HepG2 (cell line): Measurements from ENCODE around the gene ALLC. TPM values are rescaled to one million over a fixed set of nuclear protein-coding genes. Genes with fewer than 3 reads are reported as not detected.
A peak's percentile ranks its signal among the peaks of the same experiment; 100 is the strongest.

Experiments used
- RARA ChIP-seq: IDR thresholded peaks from 2 replicates; pipeline ENCODE4 v1.6.1; 2016; ENCODE audit warnings: missing genetic modification reagents, missing compliant biosample characterization
- ZFP90 ChIP-seq: sonication (generic); formaldehyde crosslinking; IDR thresholded peaks from 2 replicates; pipeline ENCODE4 v1.8.0; 2022; ENCODE audit warnings: missing genetic modification reagents, mild to moderate bottlenecking, inconsistent platforms, borderline replicate concordance
- ZSCAN21 ChIP-seq: sonication (generic); formaldehyde crosslinking; IDR thresholded peaks from 2 replicates; pipeline ENCODE4 v1.8.0; 2022; ENCODE audit warnings: mild to moderate bottlenecking, missing genetic modification reagents, moderate library complexity, borderline replicate concordance
- ZSCAN30 ChIP-seq: sonication (generic); formaldehyde crosslinking; IDR thresholded peaks from 2 replicates; pipeline ENCODE4 v1.5.0; 2020; ENCODE audit warnings: mild to moderate bottlenecking, missing genetic modification reagents
- polyA plus RNA-seq, 8 experiments: library from polyadenylated mRNA; depleted of rRNA in 3 of 8; stranded (reverse) in 7 of 8; unstranded in 1 of 8; fragments of >200 nt; fragmentation: Illumina TruSeq in 4 of 8; extraction: Trizol in 4 of 8; gene quantifications; 2 replicates each; pipeline versions ENCODE4 v1.2.1 to v1.2.3, GENCODE V29; 2011 to 2016; ENCODE audit warnings: low read depth in 4 of 8, missing spikeins in 1 of 8, mixed read lengths in 1 of 8; ENCODE audit not compliant: insufficient read depth in 1 of 8
- total RNA-seq, 5 experiments: library from RNA; depleted of rRNA; stranded (reverse); fragments of >200 nt; fragmentation: Illumina TruSeq; extraction: Trizol; gene quantifications; 2 replicates each; pipeline ENCODE4 v1.2.3, GENCODE V29; 2016; ENCODE audit warnings: low read depth in 1 of 5
- TF ChIP-seq, protein P1 (sequence below): sonication (generic); formaldehyde crosslinking; IDR thresholded peaks from 2 replicates; pipeline ENCODE4 v1.4.0; 2020; ENCODE audit warnings: missing genetic modification reagents
- TF ChIP-seq, protein P2 (sequence below): sonication (generic); formaldehyde crosslinking; IDR thresholded peaks from 2 replicates; pipeline ENCODE4 v1.4.0; 2020; ENCODE audit warnings: missing genetic modification reagents

Gene ALLC
- total and polyA plus RNA-seq, 2 of the 13 experiments (the other 11 are each of a cell fraction or from before 2014, with no cell fraction given): 0.08 to 0.11 TPM

DNA sequence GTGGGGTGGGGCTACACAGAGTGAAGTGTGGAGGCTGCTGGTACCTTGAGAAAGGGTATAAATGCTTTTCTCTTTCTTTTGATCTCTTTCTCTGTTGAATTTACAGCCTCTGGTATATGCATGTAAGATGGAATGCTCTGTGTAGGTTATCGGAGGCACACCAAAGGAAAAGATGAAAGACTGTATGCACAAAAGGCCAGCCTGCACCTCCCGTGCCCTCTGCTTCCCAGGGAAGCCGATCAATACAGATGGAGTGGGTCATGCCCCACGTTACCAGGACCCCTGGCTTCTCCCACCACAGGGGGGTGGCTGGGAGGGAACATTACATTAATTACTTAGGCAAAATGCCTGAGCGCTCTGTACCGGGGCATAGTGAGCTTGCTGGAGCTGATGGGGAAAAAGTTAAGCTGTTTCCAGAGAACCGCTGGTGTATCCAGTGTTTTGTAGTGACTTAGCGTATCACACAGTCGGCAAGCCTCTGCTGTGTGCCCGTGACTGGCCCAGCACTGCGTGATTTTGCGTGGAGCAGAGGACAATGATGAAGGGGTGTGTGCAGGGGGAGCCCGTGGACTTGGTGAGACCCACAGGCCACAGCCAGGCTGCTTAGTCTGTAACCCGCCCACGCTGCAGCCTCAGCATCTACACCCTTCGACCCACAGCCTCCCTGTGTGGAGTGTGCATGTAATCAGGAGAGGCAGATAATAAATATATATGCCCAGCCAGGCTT lies 8.0 kb downstream of the ALLC start (continued):
- TF ChIP-seq, protein P1, sequence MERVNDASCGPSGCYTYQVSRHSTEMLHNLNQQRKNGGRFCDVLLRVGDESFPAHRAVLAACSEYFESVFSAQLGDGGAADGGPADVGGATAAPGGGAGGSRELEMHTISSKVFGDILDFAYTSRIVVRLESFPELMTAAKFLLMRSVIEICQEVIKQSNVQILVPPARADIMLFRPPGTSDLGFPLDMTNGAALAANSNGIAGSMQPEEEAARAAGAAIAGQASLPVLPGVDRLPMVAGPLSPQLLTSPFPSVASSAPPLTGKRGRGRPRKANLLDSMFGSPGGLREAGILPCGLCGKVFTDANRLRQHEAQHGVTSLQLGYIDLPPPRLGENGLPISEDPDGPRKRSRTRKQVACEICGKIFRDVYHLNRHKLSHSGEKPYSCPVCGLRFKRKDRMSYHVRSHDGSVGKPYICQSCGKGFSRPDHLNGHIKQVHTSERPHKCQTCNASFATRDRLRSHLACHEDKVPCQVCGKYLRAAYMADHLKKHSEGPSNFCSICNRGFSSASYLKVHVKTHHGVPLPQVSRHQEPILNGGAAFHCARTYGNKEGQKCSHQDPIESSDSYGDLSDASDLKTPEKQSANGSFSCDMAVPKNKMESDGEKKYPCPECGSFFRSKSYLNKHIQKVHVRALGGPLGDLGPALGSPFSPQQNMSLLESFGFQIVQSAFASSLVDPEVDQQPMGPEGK (CRISPR knock-in tag): peak; percentile 26; the same call in 1 of the 2 replicates
- TF ChIP-seq ZFP90: no peak
- no peak for TF ChIP-seq ZSCAN30 (CRISPR knock-in tag)
- no peak for TF ChIP-seq ZSCAN21
- peak; percentile 82 for TF ChIP-seq RARA (CRISPR knock-in tag)
- TF ChIP-seq, protein P2, sequence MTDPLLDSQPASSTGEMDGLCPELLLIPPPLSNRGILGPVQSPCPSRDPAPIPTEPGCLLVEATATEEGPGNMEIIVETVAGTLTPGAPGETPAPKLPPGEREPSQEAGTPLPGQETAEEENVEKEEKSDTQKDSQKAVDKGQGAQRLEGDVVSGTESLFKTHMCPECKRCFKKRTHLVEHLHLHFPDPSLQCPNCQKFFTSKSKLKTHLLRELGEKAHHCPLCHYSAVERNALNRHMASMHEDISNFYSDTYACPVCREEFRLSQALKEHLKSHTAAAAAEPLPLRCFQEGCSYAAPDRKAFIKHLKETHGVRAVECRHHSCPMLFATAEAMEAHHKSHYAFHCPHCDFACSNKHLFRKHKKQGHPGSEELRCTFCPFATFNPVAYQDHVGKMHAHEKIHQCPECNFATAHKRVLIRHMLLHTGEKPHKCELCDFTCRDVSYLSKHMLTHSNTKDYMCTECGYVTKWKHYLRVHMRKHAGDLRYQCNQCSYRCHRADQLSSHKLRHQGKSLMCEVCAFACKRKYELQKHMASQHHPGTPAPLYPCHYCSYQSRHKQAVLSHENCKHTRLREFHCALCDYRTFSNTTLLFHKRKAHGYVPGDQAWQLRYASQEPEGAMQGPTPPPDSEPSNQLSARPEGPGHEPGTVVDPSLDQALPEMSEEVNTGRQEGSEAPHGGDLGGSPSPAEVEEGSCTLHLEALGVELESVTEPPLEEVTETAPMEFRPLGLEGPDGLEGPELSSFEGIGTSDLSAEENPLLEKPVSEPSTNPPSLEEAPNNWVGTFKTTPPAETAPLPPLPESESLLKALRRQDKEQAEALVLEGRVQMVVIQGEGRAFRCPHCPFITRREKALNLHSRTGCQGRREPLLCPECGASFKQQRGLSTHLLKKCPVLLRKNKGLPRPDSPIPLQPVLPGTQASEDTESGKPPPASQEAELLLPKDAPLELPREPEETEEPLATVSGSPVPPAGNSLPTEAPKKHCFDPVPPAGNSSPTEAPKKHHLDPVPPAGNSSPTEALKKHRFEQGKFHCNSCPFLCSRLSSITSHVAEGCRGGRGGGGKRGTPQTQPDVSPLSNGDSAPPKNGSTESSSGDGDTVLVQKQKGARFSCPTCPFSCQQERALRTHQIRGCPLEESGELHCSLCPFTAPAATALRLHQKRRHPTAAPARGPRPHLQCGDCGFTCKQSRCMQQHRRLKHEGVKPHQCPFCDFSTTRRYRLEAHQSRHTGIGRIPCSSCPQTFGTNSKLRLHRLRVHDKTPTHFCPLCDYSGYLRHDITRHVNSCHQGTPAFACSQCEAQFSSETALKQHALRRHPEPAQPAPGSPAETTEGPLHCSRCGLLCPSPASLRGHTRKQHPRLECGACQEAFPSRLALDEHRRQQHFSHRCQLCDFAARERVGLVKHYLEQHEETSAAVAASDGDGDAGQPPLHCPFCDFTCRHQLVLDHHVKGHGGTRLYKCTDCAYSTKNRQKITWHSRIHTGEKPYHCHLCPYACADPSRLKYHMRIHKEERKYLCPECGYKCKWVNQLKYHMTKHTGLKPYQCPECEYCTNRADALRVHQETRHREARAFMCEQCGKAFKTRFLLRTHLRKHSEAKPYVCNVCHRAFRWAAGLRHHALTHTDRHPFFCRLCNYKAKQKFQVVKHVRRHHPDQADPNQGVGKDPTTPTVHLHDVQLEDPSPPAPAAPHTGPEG (CRISPR knock-in tag): no peak
